Ovary (tissue), 9 donors: ENCODE results near the gene SEMA6D. TPM values are rescaled to one million over a fixed set of nuclear protein-coding genes. Genes with fewer than 3 reads are reported as not detected.

Experiments used
- DNase-seq, 5 donors: peaks; one replicate each; pipeline ENCODE4 v3.0.0-alpha.2; 2019 to 2020
- H3K27ac ChIP-seq, 2 donors: fragments of 200-600 bp; one replicate each; pipeline versions ENCODE4 v1.5.1 to v1.8.0; 2019 to 2022
- H3K27me3 ChIP-seq: fragments of 200-600 bp; one replicate; pipeline ENCODE4 v1.8.0; 2022
- H3K36me3 ChIP-seq: fragments of 200-600 bp; sonication (generic); one replicate; pipeline ENCODE4 v1.5.1; 2019
- H3K4me1 ChIP-seq: one replicate; pipeline ENCODE4 v1.8.1; 2013; ENCODE audit warnings: mild to moderate bottlenecking, moderate library complexity; ENCODE audit not compliant: insufficient read depth
- H3K4me3 ChIP-seq: fragments of 200-600 bp; sonication (generic); one replicate; pipeline ENCODE4 v1.5.1; 2017
- H3K9me3 ChIP-seq, 2 donors: fragments of 200-600 bp in 1 of 2; sonication (generic) in 1 of 2; one replicate each; pipeline versions ENCODE4 v1.5.1 to v1.8.1; 2013 to 2019; ENCODE audit warnings: mild to moderate bottlenecking in 1 of 2, moderate library complexity in 1 of 2
- EP300 ChIP-seq: sonication (generic); formaldehyde crosslinking; IDR thresholded peaks from one replicate; pipeline ENCODE4 v1.6.1; 2017; ENCODE audit warnings: antibody characterized with exemption
- POLR2A ChIP-seq: fragments of 450-650 bp; IDR thresholded peaks from one replicate; pipeline ENCODE4 v1.6.1; 2017; ENCODE audit warnings: antibody characterized with exemption, mild to moderate bottlenecking, moderate library complexity
- WGBS, 3 donors: extraction: QIAGEN DNeasy Blood & Tissue Kit in 1 of 3; methylation state at CpG; one replicate each; pipeline versions ENCODE4 v1.1.5 to v1.1.7; 2013 to 2017; 5-methylcytosine and 5-hydroxymethylcytosine counted together
- intact Hi-C, 4 donors: fragments of 100-400 bp; cut with DNase I; formaldehyde crosslinking; loops; one replicate each; pipeline versions ENCODE4 v1.11.0 to v1.15.1; 2022 to 2023
- polyA plus RNA-seq, 2 donors: library from polyadenylated mRNA; stranded (reverse); fragments of 200-250 nt in 1 of 2; fragments of 350-450 nt in 1 of 2; fragmentation: Illumina TruSeq in 1 of 2; extraction: RNeasy Lipid Tissue Mini Kit (QIAGEN cat#74804) in 1 of 2; gene quantifications; one replicate each; pipeline ENCODE4 v1.2.3, GENCODE V29; 2013 to 2014
- total RNA-seq, 7 donors: library from RNA; depleted of rRNA in 2 of 7; stranded (reverse); fragments of >200 nt in 2 of 7; fragmentation: NEBNext Ultra II Directional in 3 of 7; extraction: Animal tissue kit (Norgen Biotek cat#: 25700) in 3 of 7; gene quantifications; one replicate each; pipeline versions ENCODE4 v1.1.0 to v1.2.4, GENCODE V29; 2016 to 2023
- TF ChIP-seq, protein P1 (sequence below), 3 donors: fragments of 450-650 bp in 2 of 3; fragments of 200-600 bp in 1 of 3; IDR thresholded peaks; one replicate each; pipeline versions ENCODE4 v1.5.1 to v1.8.0; 2016 to 2022; ENCODE audit warnings: antibody characterized with exemption in 3 of 3, mild to moderate bottlenecking in 1 of 3
- donor health status: DM: no; HTN: no; CAD: no; lungs with moderate emphysema.
- donor health status: DM: no; HTN: no; CAD: no.
- donor health status: Bipolar disorder and iron deficiency.
- donor health status: DM: yes; HTN: yes; CAD: no.
- donor health status: DM: no; HTN: no; CAD: no.
- donor health status: DM: yes; HTN: yes; CAD: no.

SEMA6D gene
- total and polyA plus RNA-seq, 9 donors, result 13.7 to 45.3 (median 27.2) TPM

- TF ChIP-seq EP300 (no peak), POLR2A (no peak)
- TF ChIP-seq, protein P1, sequence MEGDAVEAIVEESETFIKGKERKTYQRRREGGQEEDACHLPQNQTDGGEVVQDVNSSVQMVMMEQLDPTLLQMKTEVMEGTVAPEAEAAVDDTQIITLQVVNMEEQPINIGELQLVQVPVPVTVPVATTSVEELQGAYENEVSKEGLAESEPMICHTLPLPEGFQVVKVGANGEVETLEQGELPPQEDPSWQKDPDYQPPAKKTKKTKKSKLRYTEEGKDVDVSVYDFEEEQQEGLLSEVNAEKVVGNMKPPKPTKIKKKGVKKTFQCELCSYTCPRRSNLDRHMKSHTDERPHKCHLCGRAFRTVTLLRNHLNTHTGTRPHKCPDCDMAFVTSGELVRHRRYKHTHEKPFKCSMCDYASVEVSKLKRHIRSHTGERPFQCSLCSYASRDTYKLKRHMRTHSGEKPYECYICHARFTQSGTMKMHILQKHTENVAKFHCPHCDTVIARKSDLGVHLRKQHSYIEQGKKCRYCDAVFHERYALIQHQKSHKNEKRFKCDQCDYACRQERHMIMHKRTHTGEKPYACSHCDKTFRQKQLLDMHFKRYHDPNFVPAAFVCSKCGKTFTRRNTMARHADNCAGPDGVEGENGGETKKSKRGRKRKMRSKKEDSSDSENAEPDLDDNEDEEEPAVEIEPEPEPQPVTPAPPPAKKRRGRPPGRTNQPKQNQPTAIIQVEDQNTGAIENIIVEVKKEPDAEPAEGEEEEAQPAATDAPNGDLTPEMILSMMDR (IDR thresholded peaks at IDR 0.05), result no peak
- peaks cover 5% of the 10 kb centered on the region for H3K4me1 ChIP-seq
- no peaks in the 10 kb centered on the region for H3K27me3 ChIP-seq
- no peak overlapping the region for H3K27ac ChIP-seq
- no peaks in the 10 kb centered on the region for H3K9me3 ChIP-seq
- DNase-seq, result peak in 3 of 5 donors; percentile 13 to 30 (median 24)
- no peaks in the 10 kb centered on the region for H3K36me3 ChIP-seq
- 0 to 5% (median 3%) methylated on average over 5 of the region's 5 CpGs for WGBS, 3 donors
- H3K4me3 ChIP-seq, result no peak overlapping the region
- intact Hi-C loops, result no loop called here
Observed at GRCh38 chr15:47673232-47673761, 44.0 kb upstream of the SEMA6D start.

- H3K27ac ChIP-seq, result no peak overlapping the region
- WGBS, 3 donors, result 89 to 94% (median 94%) methylated on average over 8 of the region's 8 CpGs
- H3K36me3 ChIP-seq, result no peaks in the 10 kb centered on the region
- H3K4me1 ChIP-seq, result peaks cover 2% of the 10 kb centered on the region
- no peaks in the 10 kb centered on the region for H3K27me3 ChIP-seq
- TF ChIP-seq POLR2A (no peak), EP300 (no peak)
- TF ChIP-seq, protein P1 (IDR thresholded peaks at IDR 0.05), result no peak
- no peaks in the 10 kb centered on the region for H3K9me3 ChIP-seq
- H3K4me3 ChIP-seq, result no peak overlapping the region
- DNase-seq, result no peak
- intact Hi-C loops, result no loop called here
Observed at GRCh38 chr15:47674586-47675232, 42.6 kb upstream of the SEMA6D start.

GRCh38 chr15:47675735-47676134, 41.6 kb upstream of the SEMA6D start:
- TF ChIP-seq, protein P1 (IDR thresholded peaks at IDR 0.05), result no peak
- TF ChIP-seq POLR2A (no peak), EP300 (no peak)
- intact Hi-C loops, result no loop called here
- no peaks in the 10 kb centered on the region for H3K27me3 ChIP-seq
- H3K27ac ChIP-seq, result no peak overlapping the region
- H3K4me3 ChIP-seq, result no peak overlapping the region
- H3K9me3 ChIP-seq, result no peaks in the 10 kb centered on the region
- no peak for DNase-seq
- 93 to 97% (median 96%) methylated on average over 3 of the region's 3 CpGs for WGBS, 3 donors
- H3K4me1 ChIP-seq, result peaks cover 2% of the 10 kb centered on the region
- no peaks in the 10 kb centered on the region for H3K36me3 ChIP-seq

- H3K4me3 ChIP-seq, result no peak overlapping the region
- TF ChIP-seq POLR2A (no peak), EP300 (no peak)
- TF ChIP-seq, protein P1 (IDR thresholded peaks at IDR 0.05), result no peak
- no peak overlapping the region for H3K27ac ChIP-seq
- DNase-seq, result no peak
- WGBS, 3 donors, result 86 to 100% (median 94%) methylated on average over 1 of the region's 1 CpG
- no peaks in the 10 kb centered on the region for H3K36me3 ChIP-seq
- intact Hi-C loops, result no loop called here
- H3K9me3 ChIP-seq, result no peaks in the 10 kb centered on the region
- H3K4me1 ChIP-seq, result peaks cover 2% of the 10 kb centered on the region
- H3K27me3 ChIP-seq, result no peaks in the 10 kb centered on the region
Observed at GRCh38 chr15:47678040-47678439, 39.3 kb upstream of the SEMA6D start.
